Gastroesophageal sphincter (tissue), 4 donors: ENCODE data around the gene SMARCC1. TPM values are rescaled to one million over a fixed set of nuclear protein-coding genes. Genes with fewer than 3 reads are reported as not detected.

ENCODE experiments used
- ATAC-seq: fragments of 150-250 bp; one replicate; pipeline ENCODE4 v1.9.1; 2016; ENCODE audit warnings: mild to moderate bottlenecking, moderate library complexity
- H3K27ac ChIP-seq, 4 donors: fragments of 200-600 bp; sonication (generic) in 3 of 4; 1 replicate in 3 of 4; 2 replicates in 1 of 4; pipeline ENCODE4 v1.5.1; 2016 to 2019
- H3K27me3 ChIP-seq: fragments of 200-600 bp; sonication (generic); one replicate; pipeline ENCODE4 v1.5.1; 2019
- H3K36me3 ChIP-seq, 2 donors: fragments of 200-600 bp; sonication (generic); one replicate each; pipeline ENCODE4 v1.5.1; 2019; ENCODE audit warnings: control low read depth in 1 of 2
- H3K4me1 ChIP-seq, 3 donors: fragments of 200-600 bp; sonication (generic); 1 replicate in 2 of 3; 2 replicates in 1 of 3; pipeline ENCODE4 v1.5.1; 2016 to 2019; ENCODE audit warnings: control low read depth in 2 of 3
- H3K4me3 ChIP-seq, 2 donors: fragments of 200-600 bp; sonication (generic); one replicate each; pipeline ENCODE4 v1.5.1; 2019; ENCODE audit warnings: mild to moderate bottlenecking in 1 of 2, moderate library complexity in 1 of 2
- H3K9me3 ChIP-seq, 3 donors: fragments of 200-600 bp; sonication (generic); one replicate each; pipeline ENCODE4 v1.5.1; 2017 to 2019; ENCODE audit warnings: control low read depth in 2 of 3
- EP300 ChIP-seq: sonication (generic); formaldehyde crosslinking; IDR thresholded peaks from one replicate; pipeline ENCODE4 v1.6.1; 2017; ENCODE audit warnings: antibody characterized with exemption, mild to moderate bottlenecking
- POLR2A ChIP-seq, 2 donors: fragments of 450-650 bp; IDR thresholded peaks; one replicate each; pipeline ENCODE4 v1.6.1; 2017; ENCODE audit warnings: antibody characterized with exemption in 2 of 2, mild to moderate bottlenecking in 2 of 2, moderate library complexity in 1 of 2
- POLR2AphosphoS5 ChIP-seq: sonication (generic); formaldehyde crosslinking; IDR thresholded peaks from one replicate; pipeline ENCODE4 v1.6.1; 2017; ENCODE audit warnings: antibody characterized with exemption
- WGBS, 2 donors: methylation state at CpG; one replicate each; pipeline ENCODE4 v1.1.5; 2018; ENCODE audit warnings: low coverage in 1 of 2; 5-methylcytosine and 5-hydroxymethylcytosine counted together
- total RNA-seq, 4 donors: library from RNA; depleted of rRNA; stranded (reverse); fragments of >200 nt; gene quantifications; one replicate each; pipeline ENCODE4 v1.1.0, GENCODE V29; 2016
- TF ChIP-seq, protein P1 (sequence below), 4 experiments: fragments of 200-600 bp in 2 of 4; fragments of 450-650 bp in 2 of 4; sonication (generic) in 1 of 4; IDR thresholded peaks; one replicate each; pipeline ENCODE4 v1.5.1; 2017 to 2019; ENCODE audit warnings: antibody characterized with exemption in 4 of 4, mild to moderate bottlenecking in 2 of 4, moderate library complexity in 2 of 4

The SMARCC1 gene
- total RNA-seq, 4 donors from 2014 or later = 38.5 to 68.2 (median 49.1) TPM

DNA sequence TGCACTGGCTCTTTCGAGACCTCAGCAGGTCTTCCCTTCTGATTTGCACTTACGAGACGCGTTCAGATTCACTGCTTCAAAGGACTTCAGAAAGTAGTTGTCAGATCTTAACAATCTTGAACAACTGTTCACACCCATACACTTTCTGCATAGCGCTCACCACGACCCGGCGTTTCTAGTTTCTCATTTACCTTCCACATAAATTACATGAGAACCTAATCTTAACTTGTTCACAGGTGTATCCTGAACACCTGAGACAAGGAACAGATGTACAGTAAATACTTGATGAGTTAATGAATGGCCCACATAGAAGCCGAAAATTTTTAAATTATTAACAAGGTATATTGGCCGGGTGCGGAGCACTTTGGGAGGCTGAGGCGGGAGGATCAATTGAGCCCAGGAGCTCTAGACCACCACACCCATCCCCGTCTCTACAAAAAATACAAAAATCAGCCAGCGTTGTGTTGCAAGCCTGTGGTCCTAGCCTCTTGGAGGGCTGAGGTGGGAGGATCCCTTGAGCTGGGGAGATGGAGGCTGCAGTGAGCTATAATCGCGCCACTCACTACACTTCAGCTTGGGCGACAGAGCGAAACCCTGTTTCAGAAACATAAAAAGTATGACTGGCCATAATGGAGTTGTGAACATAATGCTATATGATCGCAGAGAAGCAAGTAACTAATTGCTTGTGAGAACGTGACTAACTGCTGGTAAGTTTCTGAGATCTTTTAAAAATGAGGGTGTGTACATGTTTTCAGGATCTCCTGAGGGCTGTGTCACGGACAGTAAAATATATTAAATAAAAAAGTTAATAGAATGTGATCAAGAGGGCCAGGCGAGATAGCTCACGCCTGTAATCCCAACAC is 984 bp upstream of the SMARCC1 start:
- H3K4me1 ChIP-seq = peaks cover 0 to 37% (median 17%) of the 10 kb centered on the region in 3 donors
- H3K4me3 ChIP-seq = peak overlapping the region; percentile 95 to 98
- ATAC-seq = no peak
- H3K9me3 ChIP-seq = no peaks in the 10 kb centered on the region
- TF ChIP-seq EP300 = no peak
- TF ChIP-seq, protein P1, sequence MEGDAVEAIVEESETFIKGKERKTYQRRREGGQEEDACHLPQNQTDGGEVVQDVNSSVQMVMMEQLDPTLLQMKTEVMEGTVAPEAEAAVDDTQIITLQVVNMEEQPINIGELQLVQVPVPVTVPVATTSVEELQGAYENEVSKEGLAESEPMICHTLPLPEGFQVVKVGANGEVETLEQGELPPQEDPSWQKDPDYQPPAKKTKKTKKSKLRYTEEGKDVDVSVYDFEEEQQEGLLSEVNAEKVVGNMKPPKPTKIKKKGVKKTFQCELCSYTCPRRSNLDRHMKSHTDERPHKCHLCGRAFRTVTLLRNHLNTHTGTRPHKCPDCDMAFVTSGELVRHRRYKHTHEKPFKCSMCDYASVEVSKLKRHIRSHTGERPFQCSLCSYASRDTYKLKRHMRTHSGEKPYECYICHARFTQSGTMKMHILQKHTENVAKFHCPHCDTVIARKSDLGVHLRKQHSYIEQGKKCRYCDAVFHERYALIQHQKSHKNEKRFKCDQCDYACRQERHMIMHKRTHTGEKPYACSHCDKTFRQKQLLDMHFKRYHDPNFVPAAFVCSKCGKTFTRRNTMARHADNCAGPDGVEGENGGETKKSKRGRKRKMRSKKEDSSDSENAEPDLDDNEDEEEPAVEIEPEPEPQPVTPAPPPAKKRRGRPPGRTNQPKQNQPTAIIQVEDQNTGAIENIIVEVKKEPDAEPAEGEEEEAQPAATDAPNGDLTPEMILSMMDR (IDR thresholded peaks at IDR 0.05) = no peak
- TF ChIP-seq POLR2A (IDR thresholded peaks at IDR 0.05) = no peak
- TF ChIP-seq POLR2AphosphoS5 = no peak
- 67 to 71% methylated on average over 13 to 23 of the region's 23 CpGs for WGBS, 2 donors
- H3K36me3 ChIP-seq = no peaks in the 10 kb centered on the region
- H3K27me3 ChIP-seq = no peaks in the 10 kb centered on the region
- H3K27ac ChIP-seq = peak overlapping the region; percentile 81 to 99 (median 96)

DNA sequence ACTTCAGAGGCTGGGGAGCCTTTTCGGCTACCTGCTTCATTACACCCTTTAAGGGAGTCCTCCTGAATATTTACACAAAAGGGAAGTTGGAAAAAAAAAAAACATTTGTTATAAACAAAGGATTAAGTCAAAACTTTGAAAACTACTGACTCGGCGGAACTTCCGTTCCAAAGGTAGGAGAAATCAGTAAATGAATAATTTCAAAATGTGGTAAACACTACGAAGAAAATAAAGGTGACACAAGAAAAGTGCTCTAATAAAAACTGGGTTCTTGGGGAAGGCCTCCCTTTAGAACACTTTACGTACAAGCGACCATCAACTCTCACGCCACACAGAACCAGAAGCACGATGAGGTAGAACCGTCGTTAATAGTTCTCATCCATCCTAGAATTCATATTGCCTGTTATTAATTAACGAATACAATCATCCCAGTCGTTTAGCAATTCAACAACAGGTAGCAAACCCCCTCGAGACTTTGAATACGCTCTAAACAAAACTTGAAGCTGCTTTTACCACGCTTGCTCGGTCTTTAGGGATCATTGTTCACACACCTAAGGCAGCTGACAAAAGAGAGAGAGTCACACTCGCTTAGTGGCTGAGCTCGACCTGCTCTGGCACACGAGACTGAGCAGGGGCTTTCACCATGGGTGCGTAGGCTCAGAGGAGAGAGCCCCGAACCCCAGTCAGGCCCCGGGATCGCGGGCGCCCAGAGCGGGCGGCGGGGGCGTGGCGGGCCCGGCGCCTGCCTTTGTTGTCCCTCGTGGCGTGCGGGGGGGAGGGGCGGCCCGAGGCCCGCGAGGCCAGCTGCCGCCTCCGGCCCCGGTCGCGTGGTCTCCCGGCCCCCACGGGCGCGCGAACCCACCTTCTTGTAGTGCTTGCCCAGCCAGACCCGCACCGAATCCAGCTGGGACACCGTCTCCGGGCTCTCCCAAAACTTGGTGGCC is 680 bp downstream of the SMARCC1 start:
- TF ChIP-seq, protein P1 (IDR thresholded peaks at IDR 0.05) = no peak
- TF ChIP-seq POLR2AphosphoS5 (no peak), POLR2A (IDR thresholded peaks at IDR 0.05) (no peak), EP300 (no peak)
- Histone ChIP-seq H3K4me3 (peak overlapping the region; percentile 95 to 98), H3K27me3 (no peaks in the 10 kb centered on the region), H3K27ac (peak overlapping the region; percentile 81 to 99 (median 96)), H3K9me3 (no peaks in the 10 kb centered on the region), H3K4me1 (peaks cover 0 to 37% (median 17%) of the 10 kb centered on the region in 3 donors), H3K36me3 (no peaks in the 10 kb centered on the region)
- peak; percentile 52 for ATAC-seq
- WGBS, 2 donors = 1 to 2% methylated on average over 14 to 19 of the region's 54 CpGs

DNA sequence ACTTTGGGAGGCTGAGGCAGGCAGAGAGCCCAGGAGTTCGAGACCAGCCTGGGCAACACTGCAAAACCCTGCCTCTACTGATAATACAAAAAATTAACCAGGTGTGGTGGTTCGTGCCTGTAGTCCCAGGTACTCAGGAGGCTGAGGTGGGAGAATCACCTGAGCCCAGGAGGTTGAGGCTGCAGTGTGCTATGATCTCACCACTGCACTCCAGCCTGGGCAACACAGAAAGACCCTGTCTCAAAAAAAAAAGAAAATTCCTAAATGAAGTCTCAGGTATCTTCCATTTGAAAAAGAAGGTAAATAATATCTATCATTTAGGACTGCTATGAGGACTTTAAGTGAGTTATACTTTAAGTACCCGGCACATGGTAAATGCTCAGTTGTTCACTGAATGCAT is 2.9 kb downstream of the SMARCC1 start:
- no peak for ATAC-seq
- Histone ChIP-seq H3K4me1 (peaks cover 0 to 44% (median 17%) of the 10 kb centered on the region in 3 donors), H3K9me3 (no peaks in the 10 kb centered on the region), H3K4me3 (no peak overlapping the region), H3K36me3 (no peaks in the 10 kb centered on the region), H3K27me3 (no peaks in the 10 kb centered on the region), H3K27ac (no peak overlapping the region)
- 86 to 94% methylated on average over 2 of the region's 3 CpGs for WGBS, 2 donors
- no peak for TF ChIP-seq POLR2A (IDR thresholded peaks at IDR 0.05)
- TF ChIP-seq EP300 = no peak
- TF ChIP-seq, protein P1 (IDR thresholded peaks at IDR 0.05) = no peak
- TF ChIP-seq POLR2AphosphoS5 = no peak

DNA sequence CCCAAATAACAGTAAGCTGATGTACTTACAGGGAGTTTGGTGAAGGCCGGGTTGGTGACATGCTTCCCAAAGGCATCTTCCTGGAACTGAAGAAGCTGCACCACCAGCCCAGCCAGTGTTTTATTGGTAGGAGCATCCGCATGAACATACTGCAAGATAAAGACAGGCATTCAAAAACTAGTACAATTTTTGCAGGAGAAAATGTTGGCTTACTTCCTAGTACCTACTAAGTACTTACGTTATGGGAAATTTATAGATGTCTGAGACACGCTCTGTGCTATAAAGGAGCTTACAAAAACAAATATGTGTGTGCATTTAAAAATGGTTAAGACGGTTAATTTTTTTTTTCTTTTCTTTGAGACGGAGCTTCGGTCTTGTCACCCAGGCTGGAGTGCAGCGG is 8.9 kb downstream of the SMARCC1 start:
- Histone ChIP-seq H3K4me1 (peaks cover 0 to 18% (median 0%) of the 10 kb centered on the region in 3 donors), H3K36me3 (peaks cover 0 to 32% of the 10 kb centered on the region in 2 donors), H3K27me3 (no peaks in the 10 kb centered on the region), H3K9me3 (no peaks in the 10 kb centered on the region), H3K4me3 (no peak overlapping the region), H3K27ac (no peak overlapping the region)
- WGBS, 2 donors = 63 to 68% methylated on average over 6 of the region's 8 CpGs
- ATAC-seq = no peak
- TF ChIP-seq, protein P1 (IDR thresholded peaks at IDR 0.05) = no peak
- no peak for TF ChIP-seq POLR2AphosphoS5
- no peak for TF ChIP-seq POLR2A (IDR thresholded peaks at IDR 0.05)
- no peak for TF ChIP-seq EP300
